MM.1S (cell line): Measurements from ENCODE around the gene GIPR.
A peak's percentile ranks its signal among the peaks of the same experiment; 100 is the strongest.

Source experiments
- DNase-seq: peaks from one replicate; pipeline ENCODE4 v3.0.0-alpha.2; 2015
- H2AFZ ChIP-seq: fragments of 300-600 bp; sonication (generic); 2 replicates; pipeline ENCODE4 v1.6.0; 2016; ENCODE audit warnings: antibody characterized with exemption, low read length
- H3F3A ChIP-seq: fragments of 300-600 bp; sonication (generic); 2 replicates; pipeline ENCODE4 v1.6.1; 2016; ENCODE audit warnings: mild to moderate bottlenecking, antibody characterized with exemption, low read length, moderate library complexity, mixed read lengths; ENCODE audit not compliant: insufficient read depth
- H3K27ac ChIP-seq: fragments of 300-600 bp; sonication (generic); 2 replicates; pipeline ENCODE4 v1.5.1; 2016; ENCODE audit warnings: mild to moderate bottlenecking, low read length
- H3K27me3 ChIP-seq: fragments of 300-600 bp; sonication (generic); replicated peaks from 2 replicates; pipeline ENCODE4 v1.6.0; 2016; ENCODE audit warnings: low read length; ENCODE audit not compliant: insufficient read depth
- H3K36me3 ChIP-seq: fragments of 300-600 bp; sonication (generic); replicated peaks from 2 replicates; pipeline ENCODE4 v1.6.1; 2016; ENCODE audit warnings: mild to moderate bottlenecking, low read length, mixed read lengths; ENCODE audit not compliant: insufficient read depth
- H3K4me1 ChIP-seq: fragments of 300-600 bp; sonication (generic); 2 replicates; pipeline ENCODE4 v1.6.1; 2016; ENCODE audit warnings: low read length, mixed read lengths
- H3K4me2 ChIP-seq: fragments of 300-600 bp; sonication (generic); 2 replicates; pipeline ENCODE4 v1.6.0; 2016; ENCODE audit warnings: low read depth, low read length
- H3K4me3 ChIP-seq: fragments of 300-600 bp; sonication (generic); 2 replicates; pipeline ENCODE4 v1.5.1; 2016; ENCODE audit warnings: low read length, mixed read lengths
- H3K79me2 ChIP-seq: fragments of 300-600 bp; sonication (generic); 2 replicates; pipeline ENCODE4 v1.6.1; 2016; ENCODE audit warnings: mixed run types, low read length, mixed read lengths
- H3K9ac ChIP-seq: fragments of 300-600 bp; sonication (generic); 2 replicates; pipeline ENCODE4 v1.6.1; 2016; ENCODE audit warnings: low read length, mixed read lengths
- H3K9me2 ChIP-seq: fragments of 300-600 bp; sonication (generic); replicated peaks from 2 replicates; pipeline ENCODE4 v1.6.1; 2016; ENCODE audit warnings: mild to moderate bottlenecking, low read length, mixed read lengths; ENCODE audit not compliant: insufficient read depth
- H3K9me3 ChIP-seq: fragments of 300-600 bp; sonication (generic); replicated peaks from 2 replicates; pipeline ENCODE4 v1.6.1; 2016; ENCODE audit warnings: mild to moderate bottlenecking, low read length, mixed read lengths; ENCODE audit not compliant: insufficient read depth
- H4K20me1 ChIP-seq: fragments of 300-600 bp; sonication (generic); 2 replicates; pipeline ENCODE4 v1.6.1; 2016; ENCODE audit warnings: mild to moderate bottlenecking, low read length, moderate library complexity, mixed read lengths; ENCODE audit not compliant: insufficient read depth
- CTCF ChIP-seq: fragments of 300-600 bp; sonication (generic); IDR thresholded peaks from 2 replicates; pipeline ENCODE4 v1.5.1; 2016; ENCODE audit warnings: antibody characterized with exemption, low read length, mixed read lengths
- EZH2 ChIP-seq: fragments of 300-600 bp; sonication (generic); optimal IDR thresholded peaks from 2 replicates; pipeline ENCODE3; 2017; ENCODE audit warnings: low read depth, mild to moderate bottlenecking, antibody characterized with exemption, low read length, mixed read lengths
- EZH2phosphoT487 ChIP-seq: fragments of 300-600 bp; sonication (generic); IDR thresholded peaks from 2 replicates; pipeline ENCODE4 v1.6.1; 2018; ENCODE audit warnings: antibody characterized with exemption, low read length

GIPR gene

GRCh38 chr19:45667620-45668341 is at the start of gene GIPR:
Gene GIPR (plus strand): TSS chr19:45668221. CDS start chr19:45669521, 1,300 bp downstream.
- DNase-seq: no peak
- H3K4me1 ChIP-seq: peaks cover 5% of the 10 kb centered on the region; the same call in 1 of the 2 replicates

GRCh38 chr19:45621389-45621788 is 46.6 kb upstream of the GIPR start:
- H3K36me3 ChIP-seq: no peaks in the 10 kb centered on the region
- H3K9me3 ChIP-seq: no peaks in the 10 kb centered on the region
- no peak overlapping the region for H3K4me2 ChIP-seq
- no peak overlapping the region for H3K27ac ChIP-seq
- TF ChIP-seq CTCF (no peak), EZH2phosphoT487 (no peak), EZH2 (no peak)
- no peaks in the 10 kb centered on the region for H3K79me2 ChIP-seq
- no peak for DNase-seq
- H3K9me2 ChIP-seq: no peaks in the 10 kb centered on the region
- H3K9ac ChIP-seq: no peak overlapping the region
- H3K4me1 ChIP-seq: peaks cover 2% of the 10 kb centered on the region; the same call in 1 of the 2 replicates
- H2AFZ ChIP-seq: no peak overlapping the region
- H3K4me3 ChIP-seq: no peak overlapping the region
- no peaks in the 10 kb centered on the region for H4K20me1 ChIP-seq
- no peaks in the 10 kb centered on the region for H3F3A ChIP-seq
- H3K27me3 ChIP-seq: no peaks in the 10 kb centered on the region

More at GRCh38 chr19:45667620-45668341, at the start of gene GIPR:
- Histone ChIP-seq H3K9me3 (no peaks in the 10 kb centered on the region), H3K4me2 (peak within 1 kb of the TSS; percentile 84), H3F3A (peaks cover 4% of the 10 kb centered on the region; the same call in 1 of the 2 replicates), H3K27me3 (peaks cover 33% of the 10 kb centered on the region), H3K79me2 (no peaks in the 10 kb centered on the region), H4K20me1 (no peaks in the 10 kb centered on the region), H3K9ac (no peak within 1 kb of the TSS), H3K9me2 (no peaks in the 10 kb centered on the region), H3K27ac (no peak within 1 kb of the TSS), H2AFZ (peak within 1 kb of the TSS; percentile 63), H3K36me3 (no peaks in the 10 kb centered on the region), H3K4me3 (peak within 1 kb of the TSS; percentile 51)
- TF ChIP-seq EZH2: no peak
- TF ChIP-seq EZH2phosphoT487: no peak
- no peak for TF ChIP-seq CTCF

GRCh38 chr19:45621976-45622503 is 46.0 kb upstream of the GIPR start:
- TF ChIP-seq EZH2phosphoT487: no peak
- no peak for TF ChIP-seq CTCF
- TF ChIP-seq EZH2: no peak
- no peaks in the 10 kb centered on the region for H3K9me3 ChIP-seq

More at GRCh38 chr19:45621976-45622503, 46.0 kb upstream of the GIPR start:
- Histone ChIP-seq H3K4me2 (no peak overlapping the region), H4K20me1 (no peaks in the 10 kb centered on the region), H3K9me2 (no peaks in the 10 kb centered on the region), H3K79me2 (no peaks in the 10 kb centered on the region), H3K36me3 (no peaks in the 10 kb centered on the region), H3K4me3 (no peak overlapping the region), H3K9ac (no peak overlapping the region), H2AFZ (no peak overlapping the region), H3F3A (no peaks in the 10 kb centered on the region), H3K27ac (no peak overlapping the region), H3K27me3 (no peaks in the 10 kb centered on the region), H3K4me1 (no peaks in the 10 kb centered on the region)
- DNase-seq: no peak
